ENCODE measurements around the gene CXorf58. TPM values are rescaled to one million over a fixed set of nuclear protein-coding genes. Genes with fewer than 3 reads are reported as not detected.

CXorf58 gene
- total RNA-seq, 1 experiment from 2014 or later = not detected

GRCh38 chrX:23900220-23900797, 7.5 kb upstream of the CXorf58 start:
- peak; percentile 3 for DNase-seq (ENCODE audit: low read depth)

DNA sequence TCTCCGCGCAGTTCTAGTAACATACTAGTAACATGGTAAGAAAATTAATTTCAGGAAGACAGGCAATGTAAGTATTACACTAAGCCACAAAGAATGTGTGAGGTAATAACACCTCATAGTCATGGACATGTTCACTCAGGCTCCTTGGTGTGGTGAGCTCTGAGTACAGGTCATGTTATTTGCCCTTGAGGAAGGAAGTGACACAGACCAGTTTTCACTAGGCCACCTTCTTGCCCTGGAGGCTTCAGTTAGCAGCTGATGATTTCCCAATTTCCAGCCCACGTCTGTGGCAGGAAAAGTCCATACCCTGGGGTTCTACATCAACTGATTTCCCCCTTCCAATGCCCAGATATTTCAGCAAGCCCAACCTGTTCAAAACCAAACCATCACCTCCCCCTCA, 6.7 kb upstream of the CXorf58 start:
- peak; percentile 90 for DNase-seq (ENCODE audit: low read depth)

DNA sequence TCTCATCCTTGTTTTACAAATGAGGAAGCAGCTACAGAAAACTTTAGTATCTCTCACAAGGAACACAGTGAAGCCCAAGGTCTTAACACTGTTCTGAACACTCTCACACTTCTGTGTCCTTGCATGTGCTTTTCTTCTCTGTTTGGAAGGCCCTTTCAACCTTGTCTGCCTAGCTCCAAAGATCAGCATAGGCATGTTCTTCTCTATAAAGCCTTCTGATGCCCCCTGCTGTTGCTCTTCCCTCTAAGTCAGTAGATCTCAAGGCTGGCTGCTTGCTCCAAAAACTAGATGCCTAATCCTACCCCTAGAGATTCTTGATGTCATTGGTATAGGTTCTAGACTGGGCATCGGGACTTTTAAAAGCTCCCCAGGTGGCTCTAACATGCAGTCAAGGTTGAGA, 6.0 kb upstream of the CXorf58 start:
- DNase-seq (ENCODE audit: low read depth) = peak; percentile 68

GRCh38 chrX:23902419-23902818, 5.4 kb upstream of the CXorf58 start:
- peak; percentile 60 for DNase-seq (ENCODE audit: low read depth)

DNA sequence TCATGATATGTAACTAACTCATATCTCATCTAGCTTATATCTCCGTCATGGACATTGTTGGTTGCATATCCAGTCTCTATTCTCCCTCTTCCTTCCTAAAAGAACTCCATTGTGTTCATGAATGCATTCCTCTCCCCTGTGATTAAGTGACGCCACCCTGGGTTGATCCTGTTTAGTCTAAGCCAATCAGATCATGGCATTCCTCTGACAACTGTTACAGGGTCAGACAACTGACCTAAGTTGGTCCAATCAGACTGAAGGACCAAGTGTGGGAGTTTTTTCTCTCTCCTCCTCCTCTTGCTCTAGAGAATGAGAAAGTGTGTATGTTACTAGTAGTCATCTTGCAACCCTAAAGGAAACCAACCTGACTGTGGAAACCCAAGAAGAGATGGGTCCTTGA, 3.7 kb upstream of the CXorf58 start:
- peak; percentile 13 for DNase-seq (ENCODE audit: low read depth)

DNA sequence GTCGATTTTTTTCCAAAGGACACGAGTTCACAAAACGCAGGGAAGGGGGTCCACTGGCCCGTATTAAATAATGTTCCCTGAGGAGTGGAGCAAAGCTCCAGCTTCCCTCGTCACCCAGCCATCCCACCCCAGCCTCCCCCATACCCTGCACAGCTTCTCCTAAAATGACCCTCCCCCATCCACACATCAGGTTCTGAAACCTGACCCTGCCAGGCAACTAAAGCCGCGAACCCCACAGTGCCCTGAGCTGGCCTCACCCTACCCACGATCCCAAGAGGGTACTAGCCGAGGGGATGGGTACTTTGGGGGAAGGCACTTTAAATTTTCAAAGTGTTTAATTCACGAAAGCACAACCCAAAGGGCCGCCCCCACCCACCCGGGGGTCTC, 702 bp upstream of the CXorf58 start:
- no peak for DNase-seq (ENCODE audit: low read depth)

- no peak for DNase-seq (ENCODE audit: low read depth)
Observed at GRCh38 chrX:23908219-23909004, 606 bp downstream of the CXorf58 start.

DNA sequence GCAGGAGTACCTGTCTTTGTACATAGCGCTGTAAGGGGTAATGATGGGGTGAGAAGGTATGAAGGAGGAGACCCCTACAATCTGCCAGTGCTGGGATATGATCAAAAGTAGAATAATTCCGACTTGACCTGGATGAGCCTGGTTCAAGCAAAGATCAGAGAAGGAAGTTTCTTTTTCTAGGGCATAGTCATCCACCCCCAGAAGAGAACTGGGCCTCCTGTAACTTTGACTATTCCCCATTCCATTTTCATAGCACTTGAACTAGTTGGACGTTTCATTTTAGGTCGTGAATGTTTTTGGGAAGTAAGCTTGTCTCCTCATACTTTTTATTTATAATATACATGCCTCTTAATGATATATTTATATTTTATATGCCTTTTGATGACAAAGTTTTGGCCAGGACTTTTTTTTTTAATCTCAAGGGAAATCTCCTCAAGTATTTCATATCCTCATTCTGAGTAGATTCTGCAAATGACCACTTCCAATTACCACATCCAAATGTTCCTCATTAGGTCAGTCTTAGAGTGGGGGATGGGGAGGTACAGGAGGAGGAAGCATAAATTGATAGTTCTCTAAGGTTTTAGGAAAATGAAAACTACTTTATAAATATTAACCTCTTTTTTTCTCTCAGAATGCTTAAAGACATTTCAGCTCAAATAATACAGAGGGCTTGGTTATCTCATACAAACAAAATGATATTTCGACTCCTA, 3.5 kb downstream of the CXorf58 start:
- DNase-seq (ENCODE audit: low read depth) = no peak

DNA sequence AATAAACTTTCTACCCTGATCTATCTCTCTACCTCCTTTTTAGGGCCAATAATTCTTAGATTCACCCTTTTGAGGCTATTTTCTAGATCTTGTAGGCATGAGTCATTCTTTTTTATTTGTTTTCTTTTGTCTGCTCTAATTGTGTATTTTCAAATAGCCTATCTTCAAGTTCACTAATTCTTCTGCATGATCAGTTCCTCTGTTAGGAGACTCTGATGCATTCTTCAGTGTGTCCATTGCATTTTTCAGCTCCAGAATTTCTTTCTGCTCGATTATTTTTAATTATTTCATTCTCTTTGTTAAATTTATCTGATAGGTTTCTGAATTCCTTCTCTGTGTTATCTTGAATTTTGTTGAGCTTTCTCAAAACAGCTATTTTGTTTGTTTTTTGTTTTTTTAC, 11.3 kb downstream of the CXorf58 start:
- no peak for DNase-seq (ENCODE audit: low read depth)

DNA sequence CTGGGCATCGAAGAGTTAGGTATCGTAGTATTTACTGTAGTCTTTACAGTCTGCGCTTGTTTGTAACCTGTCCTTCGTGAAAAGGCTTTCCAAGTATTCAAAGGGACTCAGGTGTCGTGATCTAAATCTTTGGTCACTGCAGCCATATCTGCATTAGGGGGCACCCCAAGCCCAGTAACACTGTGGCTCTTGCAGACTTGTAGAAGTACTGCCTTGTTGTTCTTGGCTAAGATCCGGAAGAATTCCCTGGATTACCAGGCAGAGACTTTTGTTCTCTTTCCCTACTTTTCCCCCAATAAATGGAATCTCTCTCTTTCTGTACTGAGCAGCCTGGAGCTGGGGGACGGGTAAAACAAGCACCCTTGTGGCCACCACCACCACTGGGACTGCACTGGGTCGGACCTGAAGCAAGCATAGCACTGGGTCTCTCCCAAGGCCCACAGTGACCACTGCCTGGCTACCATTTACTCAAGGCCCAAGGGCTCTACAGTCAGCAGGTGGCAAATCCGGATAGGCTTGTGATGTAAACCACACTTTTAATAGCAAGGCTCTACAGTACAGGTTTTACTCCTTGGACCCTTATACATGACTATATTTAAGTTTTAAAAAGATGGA, 12.0 kb downstream of the CXorf58 start:
- DNase-seq (ENCODE audit: low read depth) = peak; percentile 39

DNA sequence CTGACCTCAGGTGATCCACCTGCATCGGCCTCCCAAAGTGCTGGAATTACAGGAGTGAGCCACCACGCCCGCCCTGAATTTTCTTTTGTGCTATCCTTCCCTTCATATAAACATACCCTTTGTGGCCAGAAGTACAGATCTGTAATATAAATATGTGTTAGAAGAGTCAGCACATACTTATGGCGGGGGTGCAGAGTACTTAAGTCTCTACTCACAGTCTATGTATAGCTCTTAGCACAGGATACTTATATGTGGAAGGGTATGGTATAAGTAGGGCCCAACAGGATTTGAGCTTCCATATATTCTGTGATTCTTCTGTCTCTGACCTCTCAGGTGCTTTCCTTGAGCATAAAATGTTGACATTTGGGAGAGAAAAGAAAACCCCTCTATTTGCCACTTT, 18.2 kb downstream of the CXorf58 start:
- DNase-seq (ENCODE audit: low read depth) = no peak

DNA sequence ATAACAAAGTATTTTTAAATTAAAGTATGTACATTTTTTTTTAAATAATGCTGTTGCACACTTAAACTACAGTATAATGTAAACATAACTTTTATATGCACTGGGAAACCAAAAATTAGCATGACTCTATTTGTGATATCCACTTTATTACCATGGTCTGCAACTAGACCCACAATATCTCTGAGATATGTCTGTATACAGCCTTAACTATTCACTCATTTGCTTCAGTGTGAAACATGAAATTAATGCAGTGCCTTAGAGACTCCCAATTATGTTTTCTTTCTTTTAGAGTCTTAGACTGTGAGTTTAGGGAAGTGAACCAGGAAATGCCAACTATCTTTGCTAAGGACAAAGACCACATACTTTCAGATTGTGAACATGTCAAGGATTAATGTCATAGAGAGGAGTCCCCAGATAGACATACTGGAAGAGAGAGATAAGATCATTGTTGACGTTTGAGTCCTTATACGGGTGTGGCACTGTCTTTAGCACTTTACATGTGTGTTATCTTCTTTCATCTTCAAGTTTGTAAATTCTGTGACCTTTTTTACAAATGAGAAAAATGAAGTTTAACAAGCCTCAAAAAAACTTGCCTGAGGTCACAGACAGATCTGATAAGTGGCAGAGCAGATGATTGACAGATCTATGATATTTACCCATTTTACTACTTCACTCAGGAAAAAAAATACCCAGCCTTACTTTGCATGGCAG, 23.2 kb downstream of the CXorf58 start:
- DNase-seq (ENCODE audit: low read depth) = no peak

DNA sequence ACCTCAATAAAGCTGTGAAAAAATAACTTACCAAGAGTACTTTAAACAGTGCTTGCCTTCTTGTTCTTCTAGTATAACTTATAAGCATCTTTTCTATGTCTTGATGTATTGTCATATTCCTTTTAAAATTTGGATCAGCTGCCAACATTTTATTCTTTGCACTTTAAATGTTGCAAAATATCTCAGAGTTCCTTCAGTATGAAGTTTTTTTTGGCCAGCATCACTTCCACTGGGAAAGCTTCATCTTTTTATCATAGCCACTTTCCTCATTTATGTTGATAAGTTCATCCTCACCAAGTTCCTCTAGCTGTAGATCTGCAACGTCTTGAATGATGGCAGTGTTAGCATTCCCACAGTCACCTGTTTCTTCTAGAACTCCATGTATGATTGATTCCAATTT, 24.2 kb downstream of the CXorf58 start:
- no peak for DNase-seq (ENCODE audit: low read depth)

GRCh38 chrX:23935106-23935505, 27.3 kb downstream of the CXorf58 start:
- no peak for DNase-seq (ENCODE audit: low read depth)

DNA sequence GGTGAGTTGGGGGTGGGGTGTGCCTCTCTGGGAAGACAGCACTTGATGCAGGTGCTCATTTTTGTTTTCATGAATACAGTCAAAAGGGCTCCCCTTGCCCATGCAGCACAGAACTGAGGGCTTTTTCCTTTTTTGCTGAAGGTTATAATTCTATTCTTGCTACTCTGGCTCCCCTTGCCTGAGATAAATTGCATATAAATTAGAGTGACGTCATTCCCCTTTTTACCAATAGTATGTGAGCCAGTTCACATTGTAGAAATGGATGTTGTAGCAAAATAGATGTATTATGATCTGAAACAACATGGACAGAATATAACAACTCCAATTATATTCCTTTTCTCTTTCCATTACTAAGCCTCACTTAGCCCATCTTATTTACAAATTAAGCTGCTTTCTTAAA, 28.4 kb downstream of the CXorf58 start:
- no peak for DNase-seq (ENCODE audit: low read depth)

- no peak for DNase-seq (ENCODE audit: low read depth)
Observed at GRCh38 chrX:23937100-23937499, 29.3 kb downstream of the CXorf58 start.

DNA sequence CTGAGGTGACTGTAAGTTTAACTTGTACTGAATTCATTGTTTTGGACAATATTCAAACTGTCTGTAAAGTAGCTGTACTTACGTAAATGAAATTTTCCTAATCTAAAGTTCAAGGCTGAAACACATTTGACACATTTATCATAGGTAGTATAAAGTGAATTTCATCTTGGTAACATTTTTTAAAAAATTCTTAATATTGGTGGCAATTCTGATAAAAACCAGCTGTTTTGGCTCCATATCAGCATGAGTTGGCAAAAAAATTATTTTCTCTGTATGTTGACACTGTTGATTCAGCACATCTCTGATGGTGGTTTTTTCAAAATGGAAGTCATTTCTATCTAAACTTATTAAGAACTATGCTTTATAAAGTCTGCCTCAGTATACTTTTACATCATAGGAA, 30.9 kb downstream of the CXorf58 start:
- no peak for DNase-seq (ENCODE audit: low read depth)

DNA sequence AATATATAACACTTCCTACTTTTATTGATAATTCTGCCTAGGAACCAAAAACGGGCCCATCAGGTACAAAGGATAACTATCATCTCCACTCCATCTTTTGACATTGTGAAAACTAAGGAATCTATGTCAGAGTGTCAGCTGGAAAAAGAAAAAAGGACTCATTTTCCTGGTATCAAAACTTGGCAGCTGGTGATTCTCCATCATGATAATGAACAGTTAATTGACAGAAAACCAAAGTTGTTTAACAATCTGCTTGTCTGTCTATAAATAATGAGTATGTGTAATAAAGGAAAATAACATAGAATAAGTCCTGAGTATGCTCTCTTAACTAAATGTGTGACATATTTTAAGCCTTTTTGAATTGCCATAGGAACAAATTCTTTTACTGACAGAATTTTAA, 31.4 kb downstream of the CXorf58 start:
- DNase-seq (ENCODE audit: low read depth) = no peak

- no peak for DNase-seq (ENCODE audit: low read depth)
Observed at GRCh38 chrX:23944234-23944633, 36.4 kb downstream of the CXorf58 start.

DNA sequence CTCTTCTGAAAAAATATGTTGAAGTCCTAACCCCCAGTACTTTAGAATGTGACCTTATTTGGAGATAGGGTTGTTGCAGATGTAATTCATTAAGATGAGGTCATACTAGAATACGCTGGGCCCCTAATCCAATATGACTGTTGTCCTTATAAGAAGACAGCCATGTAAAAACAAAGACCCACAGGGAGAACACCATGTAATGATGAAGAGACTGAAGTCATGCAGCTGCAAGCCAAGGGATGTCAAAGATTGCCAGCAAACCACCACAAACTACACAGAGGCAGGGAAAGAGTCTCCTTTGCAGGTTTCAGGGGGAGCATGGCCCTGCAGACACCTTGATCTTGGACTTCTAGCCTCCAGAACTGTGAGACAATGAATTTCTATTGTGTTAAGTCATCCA, 37.4 kb downstream of the CXorf58 start:
- DNase-seq (ENCODE audit: low read depth) = no peak

DNA sequence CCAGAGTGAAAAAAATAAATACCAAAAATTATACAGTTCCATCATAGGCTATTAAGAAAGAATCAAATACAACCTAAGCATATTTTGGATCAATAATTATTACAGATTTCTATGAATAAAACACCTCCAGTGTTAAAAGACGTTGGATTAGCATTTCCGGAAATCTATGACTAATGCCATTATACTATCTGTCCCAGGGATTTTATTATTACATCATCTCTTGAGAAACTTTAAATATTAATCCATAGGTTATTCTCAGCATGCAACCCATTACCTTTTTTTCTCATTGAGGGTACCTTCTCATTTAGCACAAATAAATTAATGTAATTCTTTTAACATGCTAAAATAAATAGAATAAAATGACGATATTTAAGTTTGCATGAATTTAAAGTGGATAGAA, 44.6 kb downstream of the CXorf58 start:
- no peak for DNase-seq (ENCODE audit: low read depth)

Data from HT1080 (cell line).